Cardiac septum (tissue), 1 donor: ENCODE data around the gene IFT27. TPM values are rescaled to one million over a fixed set of nuclear protein-coding genes. Genes with fewer than 3 reads are reported as not detected.
"Not testable (repeated sequence)": the region's sequence is repeated elsewhere in the genome, so short reads cannot be mapped to it uniquely, and the experiment has no call there.

Experiments used
- DNase-seq: peaks from one replicate; pipeline ENCODE4 v3.0.0-alpha.2; 2020; ENCODE audit warnings: low spot score
- intact Hi-C: fragments of 100-400 bp; cut with DNase I; formaldehyde crosslinking; loops from one replicate; pipeline ENCODE4 v1.14.0; 2022
- total RNA-seq: library from RNA; stranded (reverse); fragmentation: NEBNext Ultra II Directional; extraction: Animal tissue kit (Norgen Biotek cat#: 25700); gene quantifications from one replicate; pipeline ENCODE4 v1.2.1, GENCODE V29; 2021
- donor health status: DM: no; HTN: no; CAD: no.

Gene IFT27
- total RNA-seq, 1 donor from 2014 or later, result 24.7 TPM

GRCh38 chr22:36731916-36732315 lies 44.0 kb downstream of the IFT27 start:
- intact Hi-C loops, result no loop called here
- DNase-seq, result peak; percentile 73

DNA sequence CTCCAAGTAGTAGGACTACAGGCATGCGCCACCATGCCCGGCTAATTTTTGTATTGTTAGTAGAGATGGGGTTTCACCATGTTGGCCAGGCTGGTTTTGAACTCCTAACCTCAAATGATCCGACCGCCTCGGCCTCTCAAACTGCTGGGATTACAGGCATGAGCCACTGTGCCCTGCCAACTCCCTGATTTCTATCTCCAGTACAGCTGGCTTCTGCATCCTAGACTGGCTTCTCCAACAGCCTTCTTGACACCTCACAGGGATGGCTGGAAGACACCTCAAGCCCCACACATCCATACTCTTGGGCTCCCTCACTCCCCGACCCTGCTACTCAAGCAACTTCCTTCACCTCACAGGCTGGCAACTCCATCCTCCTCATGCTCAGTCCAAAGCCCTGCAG lies 44.6 kb downstream of the IFT27 start:
- intact Hi-C loops, result not testable (repeated sequence)
- peak; percentile 43 for DNase-seq

GRCh38 chr22:36730176-36730858 lies 45.6 kb downstream of the IFT27 start:
- DNase-seq, result peak; percentile 29
- intact Hi-C loops, result no loop called here

GRCh38 chr22:36729321-36729720 lies 46.6 kb downstream of the IFT27 start:
- DNase-seq, result no peak
- intact Hi-C loops, result no loop called here

- no peak for DNase-seq
- intact Hi-C loops, result no loop called here
Observed at GRCh38 chr22:36728505-36728904, 47.4 kb downstream of the IFT27 start.

- DNase-seq, result no peak
- intact Hi-C loops, result no loop called here
Observed at GRCh38 chr22:36727927-36728488, 47.9 kb downstream of the IFT27 start.

DNA sequence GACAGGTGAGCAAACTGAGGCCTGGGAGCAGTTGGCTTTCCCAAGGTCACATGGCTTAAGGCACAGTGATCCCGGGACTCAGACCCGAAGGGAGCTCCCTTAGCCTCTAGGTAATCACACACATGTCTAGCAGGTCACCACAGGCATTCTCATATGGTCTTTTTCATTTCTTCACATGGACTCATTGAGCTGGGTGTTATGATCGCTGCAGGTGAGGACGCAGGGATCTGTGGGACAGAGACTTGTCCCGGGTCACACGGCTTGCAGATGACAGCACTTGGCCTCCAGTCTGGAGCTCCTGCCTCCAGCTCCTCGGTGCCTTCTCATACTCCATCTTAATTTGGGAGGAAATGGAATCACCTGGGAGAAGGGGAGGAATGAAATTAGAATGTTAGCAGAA lies 48.8 kb downstream of the IFT27 start:
- intact Hi-C loops, result no loop called here
- DNase-seq, result no peak

DNA sequence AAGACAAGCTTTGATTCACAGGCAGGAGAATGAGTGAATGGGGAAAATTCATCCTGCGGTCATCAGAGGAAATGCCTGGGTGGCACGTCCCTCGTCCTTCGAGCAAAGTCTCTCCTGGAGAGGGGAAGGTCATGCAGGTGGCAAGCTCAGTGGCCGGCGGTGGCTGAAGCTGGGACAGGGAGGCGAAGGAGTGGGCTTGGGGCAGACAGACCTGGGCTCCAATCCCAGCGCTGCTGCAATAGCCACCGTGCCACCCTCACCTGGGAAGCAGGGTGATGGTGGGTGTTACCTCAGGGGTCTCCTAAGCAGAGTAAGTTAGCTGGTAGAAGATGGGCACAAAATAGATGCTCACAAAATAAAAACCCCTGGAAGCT lies 49.9 kb downstream of the IFT27 start:
- intact Hi-C loops, result no loop called here
- peak; percentile 22 for DNase-seq

- DNase-seq, result peak; percentile 51
- intact Hi-C loops, result no loop called here
Observed at GRCh38 chr22:36725366-36726006, 50.4 kb downstream of the IFT27 start.

DNA sequence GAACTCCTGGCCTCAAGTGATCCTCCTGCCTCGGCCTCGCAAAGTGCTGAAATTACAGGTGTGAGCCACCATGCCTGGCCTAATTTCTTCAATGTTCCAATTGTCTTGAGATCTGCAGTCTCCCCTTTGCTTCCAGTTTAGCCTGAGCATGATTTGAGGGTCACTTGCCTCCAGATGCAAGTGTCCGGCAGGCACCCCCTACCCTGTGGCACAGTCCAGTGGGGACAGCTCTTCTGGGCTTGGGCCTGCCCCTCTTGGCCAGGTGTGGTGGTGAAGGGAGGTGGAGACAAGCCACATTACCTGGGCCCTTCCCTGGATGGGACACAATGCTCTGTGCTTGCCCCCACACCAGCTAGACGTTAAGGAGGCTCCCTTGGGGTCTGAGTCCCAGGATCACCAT lies 51.1 kb downstream of the IFT27 start:
- intact Hi-C loops, result no loop called here
- peak; percentile 27 for DNase-seq

DNA sequence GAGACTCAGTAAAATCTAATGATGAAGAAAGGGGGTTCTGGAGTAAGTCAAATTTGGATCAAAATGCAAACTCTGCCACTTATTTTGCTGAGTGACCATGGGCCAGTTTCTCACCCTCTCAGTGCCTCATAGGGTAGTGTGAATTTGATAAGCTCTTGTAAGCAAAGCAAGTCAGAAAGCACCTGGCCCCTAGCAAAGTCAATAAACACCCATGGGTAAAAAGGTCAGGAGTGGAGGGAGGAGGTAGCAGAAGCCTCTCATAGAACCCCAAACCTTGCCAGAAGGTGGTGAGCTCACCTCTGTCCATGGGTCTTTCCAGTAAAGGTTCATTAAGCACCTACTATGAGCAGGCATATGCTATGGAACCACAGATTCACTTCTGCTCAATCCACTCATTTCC lies 53.9 kb downstream of the IFT27 start:
- intact Hi-C loops, result no loop called here
- no peak for DNase-seq

DNA sequence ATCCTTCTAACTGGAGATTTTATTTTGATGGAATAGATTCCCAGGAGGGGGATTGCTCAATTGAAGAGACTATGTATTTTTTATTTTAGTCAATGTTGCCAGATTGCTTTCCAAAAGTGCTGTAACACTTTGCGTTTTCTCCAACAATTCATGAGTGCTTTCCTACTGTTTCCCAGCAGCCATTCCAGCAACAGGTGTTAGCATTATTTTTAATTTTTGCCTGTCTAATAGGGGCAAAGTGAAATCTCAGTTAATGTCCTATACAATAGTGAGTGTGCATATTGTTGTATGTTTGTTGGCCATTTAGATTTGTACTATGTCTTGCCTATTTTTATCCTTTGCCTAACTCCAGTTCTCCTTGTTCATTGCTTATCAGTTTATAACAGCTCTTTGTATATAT lies 60.3 kb downstream of the IFT27 start:
- intact Hi-C loops, result no loop called here
- no peak for DNase-seq

- DNase-seq, result no peak
- intact Hi-C loops, result no loop called here
Observed at GRCh38 chr22:36714110-36714509, 61.8 kb downstream of the IFT27 start.

DNA sequence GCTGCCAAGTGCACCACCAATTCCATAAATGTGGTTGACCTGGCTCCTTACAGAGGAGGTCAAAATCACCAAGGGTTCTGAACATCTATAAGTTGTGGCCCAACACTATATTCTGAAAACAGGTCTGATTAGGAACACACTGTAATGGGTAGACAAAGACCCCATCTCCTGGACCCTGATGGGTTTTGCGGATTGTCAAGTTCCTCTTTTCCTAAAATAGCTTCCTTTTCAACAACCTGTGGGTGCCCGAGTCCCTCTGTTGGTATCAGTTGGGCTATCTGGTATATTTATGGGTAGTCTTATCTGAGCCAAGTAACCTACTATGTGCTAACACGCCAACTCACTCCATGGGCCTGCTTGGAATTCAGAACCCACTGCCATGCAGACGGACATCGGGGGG lies 62.5 kb downstream of the IFT27 start:
- intact Hi-C loops, result no loop called here
- no peak for DNase-seq

Other genes starting within 250 kb of the IFT27 start
- 82.3 TPM for gene EIF3D, start 247.0 kb downstream of the IFT27 start, total RNA-seq
- gene CACNG2, start 72.4 kb downstream of the IFT27 start, total RNA-seq, result not detected
- gene PVALB, start 40.9 kb upstream of the IFT27 start, total RNA-seq, result not detected
- gene NCF4, start 84.9 kb upstream of the IFT27 start, total RNA-seq, result 6.1 TPM
- 4.9 TPM for gene CSF2RB, start 137.5 kb upstream of the IFT27 start, total RNA-seq
- gene TST, start 243.3 kb upstream of the IFT27 start, total RNA-seq, result 29.7 TPM
- 33.5 TPM for gene MPST, start 243.6 kb upstream of the IFT27 start, total RNA-seq